ENCODE data around the gene MED4.
A peak's percentile ranks its signal among the peaks of the same experiment; 100 is the strongest.

Gene MED4

DNA sequence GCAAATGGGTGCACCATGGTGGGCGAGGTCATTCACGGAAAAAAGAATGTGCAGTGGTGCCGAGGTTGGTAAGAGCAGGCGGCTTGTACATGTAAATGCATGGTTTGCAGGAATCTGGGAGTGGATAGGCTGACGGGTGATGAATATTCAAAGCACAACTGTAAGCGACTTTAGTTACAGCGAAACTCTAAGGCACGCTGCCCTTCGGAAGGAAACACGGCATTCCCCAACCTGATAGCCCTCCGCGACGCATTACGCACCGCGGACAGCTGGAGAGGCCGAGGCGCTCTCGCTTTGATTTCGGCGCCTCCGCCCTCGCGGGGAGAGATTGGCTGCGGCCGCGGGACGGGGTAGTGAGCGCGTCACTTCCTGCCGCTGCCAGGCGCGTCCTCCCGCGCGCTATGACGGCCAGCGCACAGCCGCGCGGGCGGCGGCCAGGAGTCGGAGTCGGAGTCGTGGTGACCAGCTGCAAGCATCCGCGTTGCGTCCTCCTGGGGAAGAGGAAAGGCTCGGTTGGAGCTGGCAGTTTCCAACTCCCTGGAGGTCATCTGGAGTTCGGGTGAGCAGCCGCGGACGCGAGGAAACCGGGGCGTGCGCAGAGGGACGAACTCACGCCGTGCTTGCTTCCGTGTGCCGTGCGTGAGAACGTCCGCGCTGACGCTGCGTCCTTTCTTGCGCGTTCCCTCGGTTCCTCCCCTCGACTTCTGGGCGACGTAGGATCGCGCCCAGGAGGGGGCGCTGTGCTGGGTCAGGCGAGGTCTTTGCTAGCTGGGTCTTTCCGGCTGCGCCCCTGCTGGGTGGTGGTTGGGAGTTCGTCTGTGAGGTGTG lies 57.3 kb downstream of the MED4 start, which contains the start of gene NUDT15:
Gene NUDT15 (plus strand): TSS at position 381 of the 828 bp plus-strand sequence. CDS start 21 bp downstream, at position 402.
- peak; percentile 85 to 88 for DNase-seq (ENCODE audit: low read depth in 2 of 2)

GRCh38 chr13:48029859-48030258 lies 65.0 kb downstream of the MED4 start:
- DNase-seq (ENCODE audit: low read depth in 2 of 2) = no peak

- DNase-seq (ENCODE audit: low read depth in 2 of 2) = no peak
Measured at GRCh38 chr13:48028066-48028465, 66.8 kb downstream of the MED4 start.

Data from activated CD8-positive, alpha-beta memory T cell treated with anti-CD3 and anti-CD28 coated beads for 4 hours (primary cell).